ENCODE data around the gene GPI.
A peak's percentile ranks its signal among the peaks of the same experiment; 100 is the strongest.

GPI gene

GRCh38 chr19:34332027-34332760 lies 32.8 kb upstream of the GPI start:
- no peaks in the 10 kb centered on the region for H3K9me3 Mint-ChIP-seq
- no peak overlapping the region for H3K4me3 Mint-ChIP-seq
- H3K27ac Mint-ChIP-seq = no peak overlapping the region
- H3K36me3 Mint-ChIP-seq (ENCODE audit: low read depth) = peaks cover 59% of the 10 kb centered on the region
- H3K4me1 Mint-ChIP-seq = peaks cover 8% of the 10 kb centered on the region
- TF ChIP-seq CTCF (IDR thresholded peaks at IDR 0.05) = no peak
- H3K27me3 Mint-ChIP-seq (ENCODE audit: low read depth, poor library complexity) = no peaks in the 10 kb centered on the region
- DNase-seq = no peak

- TF ChIP-seq CTCF (IDR thresholded peaks at IDR 0.05) = no peak
- no peak overlapping the region for H3K4me3 Mint-ChIP-seq
- no peak overlapping the region for H3K27ac Mint-ChIP-seq
- no peaks in the 10 kb centered on the region for H3K4me1 Mint-ChIP-seq
- H3K27me3 Mint-ChIP-seq (ENCODE audit: low read depth, poor library complexity) = peaks cover 1% of the 10 kb centered on the region
- peaks cover 54% of the 10 kb centered on the region for H3K36me3 Mint-ChIP-seq (ENCODE audit: low read depth)
- H3K9me3 Mint-ChIP-seq = no peaks in the 10 kb centered on the region
- no peak for DNase-seq
These were observed 29.1 kb upstream of the GPI start for GRCh38 chr19:34335914-34336313.

- H3K4me1 Mint-ChIP-seq = no peaks in the 10 kb centered on the region
- peak; percentile 70 for TF ChIP-seq CTCF (IDR thresholded peaks at IDR 0.05)
- peaks cover 52% of the 10 kb centered on the region for H3K36me3 Mint-ChIP-seq (ENCODE audit: low read depth)
- no peak overlapping the region for H3K4me3 Mint-ChIP-seq
- peak overlapping the region; percentile 15 for H3K27ac Mint-ChIP-seq
- no peaks in the 10 kb centered on the region for H3K9me3 Mint-ChIP-seq
- H3K27me3 Mint-ChIP-seq (ENCODE audit: low read depth, poor library complexity) = peaks cover 4% of the 10 kb centered on the region
- DNase-seq = peak; percentile 35
These were observed 28.2 kb upstream of the GPI start for GRCh38 chr19:34336781-34337271.

- H3K9me3 Mint-ChIP-seq = no peaks in the 10 kb centered on the region
- no peak overlapping the region for H3K4me3 Mint-ChIP-seq
- TF ChIP-seq CTCF (IDR thresholded peaks at IDR 0.05) = no peak
- peaks cover 51% of the 10 kb centered on the region for H3K36me3 Mint-ChIP-seq (ENCODE audit: low read depth)
- no peak for DNase-seq
- no peak overlapping the region for H3K27ac Mint-ChIP-seq
- H3K27me3 Mint-ChIP-seq (ENCODE audit: low read depth, poor library complexity) = peaks cover 4% of the 10 kb centered on the region
- no peaks in the 10 kb centered on the region for H3K4me1 Mint-ChIP-seq
These were observed 27.3 kb upstream of the GPI start for GRCh38 chr19:34337739-34338138.

- Mint-ChIP-seq H3K9me3 (peaks cover 7% of the 10 kb centered on the region), H3K36me3 (ENCODE audit: low read depth) (peaks cover 72% of the 10 kb centered on the region), H3K27me3 (ENCODE audit: low read depth, poor library complexity) (peaks cover 4% of the 10 kb centered on the region), H3K4me3 (no peak overlapping the region), H3K27ac (peak overlapping the region; percentile 31), H3K4me1 (no peaks in the 10 kb centered on the region)
- TF ChIP-seq CTCF (IDR thresholded peaks at IDR 0.05) = no peak
- no peak for DNase-seq
These were observed 22.9 kb upstream of the GPI start for GRCh38 chr19:34341935-34342680.
